HepG2 (cell line): ENCODE measurements around the gene MAPK14. TPM values are rescaled to one million over a fixed set of nuclear protein-coding genes. Genes with fewer than 3 reads are reported as not detected.

Experiments
- MED13 ChIP-seq: sonication (generic); formaldehyde crosslinking; IDR thresholded peaks from 2 replicates; pipeline ENCODE4 v1.5.0; 2020; ENCODE audit warnings: missing genetic modification reagents
- MLLT10 ChIP-seq: sonication (generic); formaldehyde crosslinking; IDR thresholded peaks from 2 replicates; pipeline ENCODE4 v1.4.0; 2020; ENCODE audit warnings: missing genetic modification reagents
- NR2C2 ChIP-seq: sonication (generic); formaldehyde crosslinking; IDR thresholded peaks from 2 replicates; pipeline ENCODE4 v1.4.0; 2020; ENCODE audit warnings: missing genetic modification reagents, mild to moderate bottlenecking, moderate library complexity, borderline replicate concordance
- NRL ChIP-seq: sonication (generic); formaldehyde crosslinking; IDR thresholded peaks from 2 replicates; pipeline ENCODE4 v1.5.0; 2020; ENCODE audit warnings: missing genetic modification reagents, mild to moderate bottlenecking, moderate library complexity, borderline replicate concordance
- U2AF1 ChIP-seq: fragments of 200-400 bp; formaldehyde crosslinking; optimal IDR thresholded peaks from 2 replicates; pipeline ENCODE3; 2017; ENCODE audit warnings: mild to moderate bottlenecking, low read depth, low read length
- ZKSCAN8 ChIP-seq: IDR thresholded peaks from 2 replicates; pipeline ENCODE4 v1.6.1; 2016; ENCODE audit warnings: borderline replicate concordance, missing genetic modification reagents, missing compliant biosample characterization
- ZNF264 ChIP-seq: sonication (generic); formaldehyde crosslinking; IDR thresholded peaks from 2 replicates; pipeline ENCODE4 v1.4.0; 2020; ENCODE audit warnings: missing genetic modification reagents
- ZNF33A ChIP-seq: sonication (generic); formaldehyde crosslinking; IDR thresholded peaks from 2 replicates; pipeline ENCODE4 v1.5.1; 2020; ENCODE audit warnings: missing genetic modification reagents, mild to moderate bottlenecking, moderate library complexity, borderline replicate concordance
- ZNF772 ChIP-seq: sonication (generic); formaldehyde crosslinking; IDR thresholded peaks from 2 replicates; pipeline ENCODE4 v1.5.0; 2020; ENCODE audit warnings: mild to moderate bottlenecking, missing genetic modification reagents
- ZNF776 ChIP-seq: sonication (generic); formaldehyde crosslinking; IDR thresholded peaks from 2 replicates; pipeline ENCODE4 v1.4.0; 2020; ENCODE audit warnings: mild to moderate bottlenecking, missing genetic modification reagents
- ZNF850 ChIP-seq: sonication (generic); formaldehyde crosslinking; conservative IDR thresholded peaks from 2 replicates; pipeline ENCODE4 v1.9.0; 2021; ENCODE audit warnings: mild to moderate bottlenecking, missing genetic modification reagents
- polyA plus RNA-seq, 8 experiments: library from polyadenylated mRNA; depleted of rRNA in 3 of 8; stranded (reverse) in 7 of 8; unstranded in 1 of 8; fragments of >200 nt; fragmentation: Illumina TruSeq in 4 of 8; extraction: Trizol in 4 of 8; gene quantifications; 2 replicates each; pipeline versions ENCODE4 v1.2.1 to v1.2.3, GENCODE V29; 2011 to 2016; ENCODE audit warnings: low read depth in 4 of 8, missing spikeins in 1 of 8, mixed read lengths in 1 of 8; ENCODE audit not compliant: insufficient read depth in 1 of 8
- total RNA-seq, 5 experiments: library from RNA; depleted of rRNA; stranded (reverse); fragments of >200 nt; fragmentation: Illumina TruSeq; extraction: Trizol; gene quantifications; 2 replicates each; pipeline ENCODE4 v1.2.3, GENCODE V29; 2016; ENCODE audit warnings: low read depth in 1 of 5
- TF ChIP-seq, protein P1 (sequence below): sonication (generic); formaldehyde crosslinking; IDR thresholded peaks from 2 replicates; pipeline ENCODE4 v1.4.0; 2020; ENCODE audit warnings: missing genetic modification reagents
- TF ChIP-seq, protein P2 (sequence below): sonication (generic); formaldehyde crosslinking; conservative IDR thresholded peaks from 2 replicates; pipeline ENCODE4 v1.4.0; 2020; ENCODE audit warnings: missing genetic modification reagents
- TF ChIP-seq, protein P3 (sequence below): sonication (generic); formaldehyde crosslinking; IDR thresholded peaks from 2 replicates; pipeline ENCODE4 v1.4.0; 2020; ENCODE audit warnings: mild to moderate bottlenecking, missing genetic modification reagents
- TF ChIP-seq, protein P4 (sequence below), 2 experiments: sonication (generic) in 1 of 2; formaldehyde crosslinking in 1 of 2; IDR thresholded peaks; 2 replicates each; pipeline versions ENCODE4 v1.6.1 to v1.9.0; 2014 to 2022; ENCODE audit warnings: antibody characterized with exemption in 1 of 2, borderline replicate concordance in 1 of 2, inconsistent platforms in 1 of 2, low read depth in 1 of 2, missing genetic modification reagents in 1 of 2

MAPK14 gene
- total and polyA plus RNA-seq, 2 of the 13 experiments (the other 11 are each of a cell fraction or from before 2014, with no cell fraction given) = 66.3 to 67.3 TPM

DNA sequence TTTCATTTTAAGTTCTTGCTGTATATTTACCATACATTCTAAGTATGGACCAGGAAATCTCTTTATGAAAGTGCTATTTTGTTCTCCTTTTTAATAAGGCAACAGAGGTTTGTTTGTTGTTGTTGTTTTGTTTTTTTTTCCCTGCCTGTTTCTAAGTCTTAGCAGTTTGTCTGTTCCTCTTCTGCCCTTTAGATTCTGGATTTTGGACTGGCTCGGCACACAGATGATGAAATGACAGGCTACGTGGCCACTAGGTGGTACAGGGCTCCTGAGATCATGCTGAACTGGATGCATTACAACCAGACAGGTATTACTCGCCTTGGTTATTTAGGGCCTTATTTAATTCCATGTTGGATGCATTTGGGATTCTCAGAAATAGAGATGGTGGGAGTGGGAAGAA is 48.0 kb downstream of the MAPK14 start (continued):
- TF ChIP-seq, protein P1, sequence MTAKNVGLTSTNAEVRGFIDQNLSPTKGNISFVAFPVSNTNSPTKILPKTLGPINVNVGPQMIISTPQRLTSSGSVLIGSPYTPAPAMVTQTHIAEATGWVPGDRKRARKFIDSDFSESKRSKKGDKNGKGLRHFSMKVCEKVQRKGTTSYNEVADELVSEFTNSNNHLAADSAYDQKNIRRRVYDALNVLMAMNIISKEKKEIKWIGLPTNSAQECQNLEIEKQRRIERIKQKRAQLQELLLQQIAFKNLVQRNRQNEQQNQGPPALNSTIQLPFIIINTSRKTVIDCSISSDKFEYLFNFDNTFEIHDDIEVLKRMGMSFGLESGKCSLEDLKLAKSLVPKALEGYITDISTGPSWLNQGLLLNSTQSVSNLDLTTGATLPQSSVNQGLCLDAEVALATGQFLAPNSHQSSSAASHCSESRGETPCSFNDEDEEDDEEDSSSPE = no peak
- TF ChIP-seq ZNF776 (CRISPR knock-in tag) = no peak
- TF ChIP-seq NR2C2 (CRISPR knock-in tag) = no peak
- TF ChIP-seq ZNF264 (CRISPR knock-in tag) = no peak
- no peak for TF ChIP-seq U2AF1
- TF ChIP-seq, protein P2, sequence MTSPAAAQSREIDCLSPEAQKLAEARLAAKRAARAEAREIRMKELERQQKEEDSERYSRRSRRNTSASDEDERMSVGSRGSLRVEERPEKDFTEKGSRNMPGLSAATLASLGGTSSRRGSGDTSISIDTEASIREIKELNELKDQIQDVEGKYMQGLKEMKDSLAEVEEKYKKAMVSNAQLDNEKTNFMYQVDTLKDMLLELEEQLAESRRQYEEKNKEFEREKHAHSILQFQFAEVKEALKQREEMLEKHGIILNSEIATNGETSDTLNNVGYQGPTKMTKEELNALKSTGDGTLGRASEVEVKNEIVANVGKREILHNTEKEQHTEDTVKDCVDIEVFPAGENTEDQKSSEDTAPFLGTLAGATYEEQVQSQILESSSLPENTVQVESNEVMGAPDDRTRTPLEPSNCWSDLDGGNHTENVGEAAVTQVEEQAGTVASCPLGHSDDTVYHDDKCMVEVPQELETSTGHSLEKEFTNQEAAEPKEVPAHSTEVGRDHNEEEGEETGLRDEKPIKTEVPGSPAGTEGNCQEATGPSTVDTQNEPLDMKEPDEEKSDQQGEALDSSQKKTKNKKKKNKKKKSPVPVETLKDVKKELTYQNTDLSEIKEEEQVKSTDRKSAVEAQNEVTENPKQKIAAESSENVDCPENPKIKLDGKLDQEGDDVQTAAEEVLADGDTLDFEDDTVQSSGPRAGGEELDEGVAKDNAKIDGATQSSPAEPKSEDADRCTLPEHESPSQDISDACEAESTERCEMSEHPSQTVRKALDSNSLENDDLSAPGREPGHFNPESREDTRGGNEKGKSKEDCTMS (CRISPR knock-in tag) = no peak
- TF ChIP-seq MLLT10 (CRISPR knock-in tag) = no peak
- TF ChIP-seq, protein P3, sequence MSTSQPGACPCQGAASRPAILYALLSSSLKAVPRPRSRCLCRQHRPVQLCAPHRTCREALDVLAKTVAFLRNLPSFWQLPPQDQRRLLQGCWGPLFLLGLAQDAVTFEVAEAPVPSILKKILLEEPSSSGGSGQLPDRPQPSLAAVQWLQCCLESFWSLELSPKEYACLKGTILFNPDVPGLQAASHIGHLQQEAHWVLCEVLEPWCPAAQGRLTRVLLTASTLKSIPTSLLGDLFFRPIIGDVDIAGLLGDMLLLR (CRISPR knock-in tag) = no peak
- TF ChIP-seq ZNF33A (CRISPR knock-in tag) = no peak
- TF ChIP-seq, protein P4, sequence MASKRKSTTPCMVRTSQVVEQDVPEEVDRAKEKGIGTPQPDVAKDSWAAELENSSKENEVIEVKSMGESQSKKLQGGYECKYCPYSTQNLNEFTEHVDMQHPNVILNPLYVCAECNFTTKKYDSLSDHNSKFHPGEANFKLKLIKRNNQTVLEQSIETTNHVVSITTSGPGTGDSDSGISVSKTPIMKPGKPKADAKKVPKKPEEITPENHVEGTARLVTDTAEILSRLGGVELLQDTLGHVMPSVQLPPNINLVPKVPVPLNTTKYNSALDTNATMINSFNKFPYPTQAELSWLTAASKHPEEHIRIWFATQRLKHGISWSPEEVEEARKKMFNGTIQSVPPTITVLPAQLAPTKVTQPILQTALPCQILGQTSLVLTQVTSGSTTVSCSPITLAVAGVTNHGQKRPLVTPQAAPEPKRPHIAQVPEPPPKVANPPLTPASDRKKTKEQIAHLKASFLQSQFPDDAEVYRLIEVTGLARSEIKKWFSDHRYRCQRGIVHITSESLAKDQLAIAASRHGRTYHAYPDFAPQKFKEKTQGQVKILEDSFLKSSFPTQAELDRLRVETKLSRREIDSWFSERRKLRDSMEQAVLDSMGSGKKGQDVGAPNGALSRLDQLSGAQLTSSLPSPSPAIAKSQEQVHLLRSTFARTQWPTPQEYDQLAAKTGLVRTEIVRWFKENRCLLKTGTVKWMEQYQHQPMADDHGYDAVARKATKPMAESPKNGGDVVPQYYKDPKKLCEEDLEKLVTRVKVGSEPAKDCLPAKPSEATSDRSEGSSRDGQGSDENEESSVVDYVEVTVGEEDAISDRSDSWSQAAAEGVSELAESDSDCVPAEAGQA (IDR thresholded peaks at IDR 0.05; ENCODE audit: low read depth) = no peak
- TF ChIP-seq, protein P4 (CRISPR knock-in tag; IDR thresholded peaks at IDR 0.05; ENCODE audit: borderline replicate concordance) = no peak
- TF ChIP-seq ZNF772 = no peak
- 0 out of 2 replicates have a peak, but pooled peaks have one; percentile 38 for TF ChIP-seq ZKSCAN8 (CRISPR knock-in tag)
- no peak for TF ChIP-seq MED13 (CRISPR knock-in tag)
- TF ChIP-seq ZNF850 (CRISPR knock-in tag) = no peak
- no peak for TF ChIP-seq NRL
